GM11168 (cell line): ENCODE measurements around the gene PAPPA.

Experiments used
- in situ Hi-C: fragments of 300-500 bp; cut with MboI; formaldehyde crosslinking; loops from one replicate; pipeline ENCODE4 v1.12.0; 2022; ENCODE audit warnings: low sequenced_read_pairs; ENCODE audit not compliant: unreplicated experiment

The PAPPA gene

GRCh38 chr9:116334546-116335150 lies 181.1 kb downstream of the PAPPA start:
- in situ Hi-C loops, result no loop called here

- in situ Hi-C loops, result no loop called here
These were observed 181.8 kb downstream of the PAPPA start for GRCh38 chr9:116335392-116335791.

GRCh38 chr9:116336133-116336862 lies 182.7 kb downstream of the PAPPA start:
- in situ Hi-C loops, result no loop called here

- in situ Hi-C loops, result no loop called here
These were observed 183.4 kb downstream of the PAPPA start for GRCh38 chr9:116337015-116337414.

- in situ Hi-C loops, result no loop called here
These were observed 186.7 kb downstream of the PAPPA start for GRCh38 chr9:116340270-116340669.

- in situ Hi-C loops, result no loop called here
These were observed 188.5 kb downstream of the PAPPA start for GRCh38 chr9:116342061-116342460.

- in situ Hi-C loops, result no loop called here
These were observed 189.3 kb downstream of the PAPPA start for GRCh38 chr9:116342941-116343340.

- in situ Hi-C loops, result no loop called here
These were observed 190.8 kb downstream of the PAPPA start for GRCh38 chr9:116344416-116344815.

GRCh38 chr9:116345393-116345792 lies 191.8 kb downstream of the PAPPA start:
- in situ Hi-C loops, result no loop called here

GRCh38 chr9:116345817-116346216 lies 192.2 kb downstream of the PAPPA start:
- in situ Hi-C loops, result no loop called here

GRCh38 chr9:116349684-116350083 lies 196.1 kb downstream of the PAPPA start:
- in situ Hi-C loops, result no loop called here

- in situ Hi-C loops, result no loop called here
These were observed 196.6 kb downstream of the PAPPA start for GRCh38 chr9:116350213-116350612.

GRCh38 chr9:116352958-116353357 lies 199.4 kb downstream of the PAPPA start:
- in situ Hi-C loops, result no loop called here

- in situ Hi-C loops, result no loop called here
These were observed 201.7 kb downstream of the PAPPA start for GRCh38 chr9:116355153-116355921.

GRCh38 chr9:116358251-116358650 lies 204.7 kb downstream of the PAPPA start:
- in situ Hi-C loops, result no loop called here

GRCh38 chr9:116360016-116360415 lies 206.4 kb downstream of the PAPPA start:
- in situ Hi-C loops, result no loop called here

GRCh38 chr9:116360989-116361388 lies 207.4 kb downstream of the PAPPA start:
- in situ Hi-C loops, result no loop called here

GRCh38 chr9:116361547-116361946 lies 208.0 kb downstream of the PAPPA start:
- in situ Hi-C loops, result no loop called here

GRCh38 chr9:116362493-116362892 lies 208.9 kb downstream of the PAPPA start:
- in situ Hi-C loops, result no loop called here

GRCh38 chr9:116365056-116365471 lies 211.5 kb downstream of the PAPPA start:
- in situ Hi-C loops, result no loop called here

GRCh38 chr9:116366241-116366640 lies 212.7 kb downstream of the PAPPA start:
- in situ Hi-C loops, result no loop called here
